ENCODE measurements around the gene EXOC3L2. TPM values are rescaled to one million over a fixed set of nuclear protein-coding genes. Genes with fewer than 3 reads are reported as not detected.
"Not testable (repeated sequence)": the region's sequence is repeated elsewhere in the genome, so short reads cannot be mapped to it uniquely, and the experiment has no call there.

EXOC3L2 gene
- total RNA-seq, 4 donors from 2014 or later = 0.68 to 7.0 (median 1.1) TPM; not detected in 1

DNA sequence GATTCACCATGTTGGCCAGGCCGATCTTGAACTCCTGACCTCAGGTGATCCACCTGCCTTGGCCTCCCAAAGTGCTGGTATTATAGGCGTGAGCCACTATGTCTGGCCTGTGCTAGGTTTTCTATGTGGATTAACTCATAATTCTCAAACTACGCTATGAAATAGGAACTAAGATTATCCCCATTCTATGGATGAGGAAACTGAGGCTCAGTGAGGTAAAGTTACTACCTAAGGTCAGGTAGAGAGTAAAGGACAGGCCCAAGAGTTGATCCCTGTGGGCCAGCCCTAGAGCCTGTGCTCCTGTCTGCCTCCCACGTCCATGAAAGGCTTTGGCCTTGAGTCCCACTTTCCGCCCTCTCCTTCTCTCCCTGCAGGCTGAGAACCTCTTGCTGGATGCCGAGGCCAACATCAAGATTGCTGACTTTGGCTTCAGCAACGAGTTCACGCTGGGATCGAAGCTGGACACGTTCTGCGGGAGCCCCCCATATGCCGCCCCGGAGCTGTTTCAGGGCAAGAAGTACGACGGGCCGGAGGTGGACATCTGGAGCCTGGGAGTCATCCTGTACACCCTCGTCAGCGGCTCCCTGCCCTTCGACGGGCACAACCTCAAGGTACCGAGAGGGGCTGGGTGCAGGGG is 26.0 kb upstream of the EXOC3L2 start:
- H3K4me3 ChIP-seq = no peak overlapping the region
- H3K9me3 ChIP-seq = no peaks in the 10 kb centered on the region
- H3K27me3 ChIP-seq = no peaks in the 10 kb centered on the region
- intact Hi-C loops (cut with DNase I; ENCODE audit: low total_unique reads) = no loop called here
- H3K4me1 ChIP-seq = no peaks in the 10 kb centered on the region
- in situ Hi-C loops (cut with MboI; ENCODE audit: low pct_ligation_motif_present in 1 of 4, low pct_unique_long_range_greater_than_20kb in 1 of 4, low sequenced_read_pairs in 3 of 4) = no loop called here
- H3K36me3 ChIP-seq = peaks cover 0 to 10% (median 2%) of the 10 kb centered on the region in 4 donors
- WGBS, 2 donors (ENCODE audit: low coverage in 1 of 2) = 40 to 88% methylated on average over 1 to 21 of the region's 21 CpGs
- TF ChIP-seq POLR2A (IDR thresholded peaks at IDR 0.05) (no peak), EP300 (IDR thresholded peaks at IDR 0.05; ENCODE audit: low read depth) (no peak), POLR2AphosphoS5 (IDR thresholded peaks at IDR 0.05) (no peak)
- TF ChIP-seq, protein P1, sequence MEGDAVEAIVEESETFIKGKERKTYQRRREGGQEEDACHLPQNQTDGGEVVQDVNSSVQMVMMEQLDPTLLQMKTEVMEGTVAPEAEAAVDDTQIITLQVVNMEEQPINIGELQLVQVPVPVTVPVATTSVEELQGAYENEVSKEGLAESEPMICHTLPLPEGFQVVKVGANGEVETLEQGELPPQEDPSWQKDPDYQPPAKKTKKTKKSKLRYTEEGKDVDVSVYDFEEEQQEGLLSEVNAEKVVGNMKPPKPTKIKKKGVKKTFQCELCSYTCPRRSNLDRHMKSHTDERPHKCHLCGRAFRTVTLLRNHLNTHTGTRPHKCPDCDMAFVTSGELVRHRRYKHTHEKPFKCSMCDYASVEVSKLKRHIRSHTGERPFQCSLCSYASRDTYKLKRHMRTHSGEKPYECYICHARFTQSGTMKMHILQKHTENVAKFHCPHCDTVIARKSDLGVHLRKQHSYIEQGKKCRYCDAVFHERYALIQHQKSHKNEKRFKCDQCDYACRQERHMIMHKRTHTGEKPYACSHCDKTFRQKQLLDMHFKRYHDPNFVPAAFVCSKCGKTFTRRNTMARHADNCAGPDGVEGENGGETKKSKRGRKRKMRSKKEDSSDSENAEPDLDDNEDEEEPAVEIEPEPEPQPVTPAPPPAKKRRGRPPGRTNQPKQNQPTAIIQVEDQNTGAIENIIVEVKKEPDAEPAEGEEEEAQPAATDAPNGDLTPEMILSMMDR (IDR thresholded peaks at IDR 0.05) = no peak
- no peak overlapping the region for H3K27ac ChIP-seq
- DNase-seq = no peak

DNA sequence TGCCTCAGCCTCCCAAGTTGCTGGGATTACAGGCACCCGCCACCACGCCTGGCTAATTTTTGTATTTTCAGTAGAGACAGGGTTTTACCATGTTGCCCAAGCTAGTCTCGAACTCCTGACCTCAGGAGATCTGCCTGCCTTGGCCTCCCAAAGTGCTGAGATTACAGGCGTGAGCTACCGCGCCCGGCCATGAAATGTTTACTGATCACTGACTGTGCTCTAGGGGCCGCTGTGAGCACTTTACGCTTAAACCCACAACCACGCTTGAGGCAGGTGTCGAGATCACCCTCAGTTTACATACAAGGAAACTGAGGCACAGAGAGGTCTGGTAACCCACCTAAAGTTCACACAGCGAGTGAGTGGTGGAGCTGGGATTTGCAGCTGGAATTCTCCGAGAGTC is 24.7 kb upstream of the EXOC3L2 start:
- H3K9me3 ChIP-seq; intact Hi-C loops (cut with DNase I; ENCODE audit: low total_unique reads); H3K27me3 ChIP-seq; H3K4me1 ChIP-seq; H3K27ac ChIP-seq; H3K4me3 ChIP-seq; DNase-seq; in situ Hi-C loops (cut with MboI; ENCODE audit: low pct_ligation_motif_present in 1 of 4, low pct_unique_long_range_greater_than_20kb in 1 of 4, low sequenced_read_pairs in 3 of 4): not testable (repeated sequence)
- WGBS, 2 donors (ENCODE audit: low coverage in 1 of 2) = 93 to 95% methylated on average over 2 to 13 of the region's 13 CpGs
- peaks cover 0 to 10% (median 2%) of the 10 kb centered on the region in 4 donors for H3K36me3 ChIP-seq

DNA sequence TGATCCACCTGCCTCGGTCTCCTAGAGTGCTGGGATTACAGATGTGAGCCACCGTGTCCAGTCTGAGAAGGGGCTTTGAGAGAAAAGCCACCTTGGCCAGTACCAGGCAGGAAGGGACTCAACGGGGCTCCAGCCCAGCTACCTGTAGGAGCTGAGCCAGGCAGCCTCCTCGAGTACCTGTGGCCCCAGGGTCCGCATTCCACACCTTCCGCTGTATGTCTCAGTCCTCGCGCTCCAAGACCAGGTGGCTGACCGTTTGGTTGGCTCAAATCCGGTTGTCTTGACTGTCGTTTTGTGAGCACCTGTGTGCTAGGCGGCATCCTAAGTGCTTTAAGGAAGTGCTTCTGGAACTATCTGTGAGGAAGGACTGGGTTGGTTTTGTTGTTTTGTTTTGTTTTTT is 22.1 kb upstream of the EXOC3L2 start:
- Histone ChIP-seq H3K36me3 (peaks cover 0 to 10% (median 2%) of the 10 kb centered on the region in 4 donors), H3K4me3 (no peak overlapping the region), H3K27me3 (no peaks in the 10 kb centered on the region), H3K27ac (no peak overlapping the region), H3K9me3 (no peaks in the 10 kb centered on the region), H3K4me1 (no peaks in the 10 kb centered on the region)
- 89 to 95% methylated on average over 3 to 12 of the region's 12 CpGs for WGBS, 2 donors (ENCODE audit: low coverage in 1 of 2)
- TF ChIP-seq EP300 (IDR thresholded peaks at IDR 0.05; ENCODE audit: low read depth) (no peak), POLR2A (IDR thresholded peaks at IDR 0.05) (no peak), POLR2AphosphoS5 (IDR thresholded peaks at IDR 0.05) (no peak)
- TF ChIP-seq, protein P1 (IDR thresholded peaks at IDR 0.05) = no peak
- in situ Hi-C loops (cut with MboI; ENCODE audit: low pct_ligation_motif_present in 1 of 4, low pct_unique_long_range_greater_than_20kb in 1 of 4, low sequenced_read_pairs in 3 of 4) (no loop called here), intact Hi-C loops (cut with DNase I; ENCODE audit: low total_unique reads) (no loop called here)
- no peak for DNase-seq

DNA sequence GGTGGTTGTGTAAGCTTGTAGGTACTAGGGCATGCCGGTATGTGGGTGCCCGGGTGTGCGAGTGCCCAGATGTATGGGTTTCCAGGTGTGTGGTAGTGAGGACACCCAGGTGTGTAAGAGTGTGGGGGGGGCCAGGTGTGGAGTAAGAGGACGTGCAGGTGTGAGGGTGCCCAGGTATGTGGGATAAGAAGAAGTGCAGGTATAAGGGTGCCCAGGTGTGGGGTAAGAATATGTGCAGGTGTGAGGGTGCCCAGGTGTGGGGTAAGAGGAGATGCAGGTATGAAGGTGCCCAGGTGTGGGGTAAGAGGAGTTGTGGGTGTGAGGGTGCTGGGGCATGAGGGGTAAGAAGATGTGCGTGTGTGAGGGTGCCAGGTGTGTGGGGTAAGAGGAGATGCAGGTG is 20.2 kb upstream of the EXOC3L2 start:
- TF ChIP-seq, protein P1 (IDR thresholded peaks at IDR 0.05) = no peak
- no peak for TF ChIP-seq POLR2AphosphoS5 (IDR thresholded peaks at IDR 0.05)
- TF ChIP-seq EP300 (IDR thresholded peaks at IDR 0.05; ENCODE audit: low read depth) = no peak
- TF ChIP-seq POLR2A (IDR thresholded peaks at IDR 0.05) = no peak
- 82 to 83% methylated on average over 2 to 5 of the region's 5 CpGs for WGBS, 2 donors (ENCODE audit: low coverage in 1 of 2)
- intact Hi-C loops (cut with DNase I; ENCODE audit: low total_unique reads) = no loop called here
- Histone ChIP-seq H3K4me3 (no peak overlapping the region), H3K27ac (no peak overlapping the region), H3K36me3 (no peaks in the 10 kb centered on the region), H3K27me3 (no peaks in the 10 kb centered on the region), H3K9me3 (no peaks in the 10 kb centered on the region), H3K4me1 (no peaks in the 10 kb centered on the region)
- DNase-seq = no peak
- in situ Hi-C loops (cut with MboI; ENCODE audit: low pct_ligation_motif_present in 1 of 4, low pct_unique_long_range_greater_than_20kb in 1 of 4, low sequenced_read_pairs in 3 of 4) = no loop called here

All from transverse colon (tissue), 4 donors.